SK-N-SH treated with all-trans-retinoic acid at 6 μM for 48 hours (cell line): Measurements from ENCODE around the gene RPL27A.

ENCODE experiments used
- CSDC2 ChIP-seq: fragments of 250-450 bp; sonication (Bioruptor Pico); IDR thresholded peaks from 2 replicates; pipeline ENCODE4 v1.5.0; 2020; ENCODE audit warnings: mild to moderate bottlenecking, moderate library complexity
- ISL1 ChIP-seq: fragments of 250-450 bp; sonication (Bioruptor Pico); IDR thresholded peaks from 2 replicates; pipeline ENCODE4 v2.1.2; 2022; ENCODE audit warnings: mild to moderate bottlenecking, moderate library complexity
- SNAI2 ChIP-seq: fragments of 250-450 bp; sonication (Bioruptor Pico); IDR thresholded peaks from 2 replicates; pipeline ENCODE4 v1.5.0; 2020; ENCODE audit warnings: mild to moderate bottlenecking, moderate library complexity

DNA sequence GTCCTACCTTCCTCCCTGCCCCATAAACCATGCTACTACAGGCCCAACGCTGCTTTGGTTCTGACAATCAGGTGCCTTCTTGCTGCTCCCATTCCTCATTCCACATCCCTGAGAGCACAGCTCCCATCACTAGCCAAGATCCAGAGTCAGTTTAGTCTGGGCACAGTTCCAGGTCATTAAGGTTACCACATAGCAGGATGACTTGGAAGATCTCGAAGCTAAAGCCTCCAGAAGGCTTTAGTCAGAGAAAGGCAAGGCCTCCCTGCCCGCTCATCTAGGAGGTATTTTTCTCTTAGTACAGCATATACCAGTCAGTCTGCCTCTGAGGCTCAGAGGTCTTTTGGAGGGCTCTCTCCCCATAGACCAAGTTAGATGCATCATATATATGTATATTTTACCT, 30.5 kb upstream of the RPL27A start:
- no peak for TF ChIP-seq ISL1 (CRISPR knock-in tag)
- no peak for TF ChIP-seq SNAI2 (CRISPR knock-in tag)
- TF ChIP-seq CSDC2 (CRISPR knock-in tag): no peak
